ENCODE results near the gene CERK.

DNA sequence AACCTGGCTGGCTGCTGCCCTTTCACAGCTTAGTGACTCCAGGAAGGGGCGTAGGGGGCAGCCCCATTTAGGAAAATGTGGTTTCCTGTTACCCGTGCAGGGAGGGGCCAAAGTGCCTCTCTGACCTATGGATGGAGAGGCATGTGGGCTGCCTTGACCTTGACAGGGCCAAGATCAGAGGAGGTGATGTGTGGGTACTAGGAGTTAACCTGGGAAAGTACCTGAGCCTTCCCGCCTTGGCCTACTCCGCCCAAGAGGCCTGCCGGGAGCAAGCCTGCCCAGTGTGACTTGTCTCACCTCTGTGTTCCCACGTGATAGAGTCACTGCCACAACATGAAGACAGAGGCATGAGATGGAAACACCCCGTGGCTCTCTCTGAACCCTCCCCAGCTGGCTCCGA is 84.5 kb downstream of the CERK start:
- TF ChIP-seq, protein P1, sequence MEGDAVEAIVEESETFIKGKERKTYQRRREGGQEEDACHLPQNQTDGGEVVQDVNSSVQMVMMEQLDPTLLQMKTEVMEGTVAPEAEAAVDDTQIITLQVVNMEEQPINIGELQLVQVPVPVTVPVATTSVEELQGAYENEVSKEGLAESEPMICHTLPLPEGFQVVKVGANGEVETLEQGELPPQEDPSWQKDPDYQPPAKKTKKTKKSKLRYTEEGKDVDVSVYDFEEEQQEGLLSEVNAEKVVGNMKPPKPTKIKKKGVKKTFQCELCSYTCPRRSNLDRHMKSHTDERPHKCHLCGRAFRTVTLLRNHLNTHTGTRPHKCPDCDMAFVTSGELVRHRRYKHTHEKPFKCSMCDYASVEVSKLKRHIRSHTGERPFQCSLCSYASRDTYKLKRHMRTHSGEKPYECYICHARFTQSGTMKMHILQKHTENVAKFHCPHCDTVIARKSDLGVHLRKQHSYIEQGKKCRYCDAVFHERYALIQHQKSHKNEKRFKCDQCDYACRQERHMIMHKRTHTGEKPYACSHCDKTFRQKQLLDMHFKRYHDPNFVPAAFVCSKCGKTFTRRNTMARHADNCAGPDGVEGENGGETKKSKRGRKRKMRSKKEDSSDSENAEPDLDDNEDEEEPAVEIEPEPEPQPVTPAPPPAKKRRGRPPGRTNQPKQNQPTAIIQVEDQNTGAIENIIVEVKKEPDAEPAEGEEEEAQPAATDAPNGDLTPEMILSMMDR (conservative IDR thresholded peaks at IDR 0.05 in 1 of 2, IDR thresholded peaks at IDR 0.05 in 1 of 2; ENCODE audit: extremely low read depth in 1 of 2, insufficient read depth in 1 of 2, low read depth in 1 of 2, low read length in 2 of 2), result no peak
- TF ChIP-seq EZH2 (IDR thresholded peaks at IDR 0.05; ENCODE audit: borderline replicate concordance, low read length), result no peak
